Measurements from ENCODE around the gene SNX10. TPM values are rescaled to one million over a fixed set of nuclear protein-coding genes. Genes with fewer than 3 reads are reported as not detected.

Gene SNX10
- polyA plus RNA-seq, 3 donors, result 68.0 to 250 (median 219) TPM

DNA sequence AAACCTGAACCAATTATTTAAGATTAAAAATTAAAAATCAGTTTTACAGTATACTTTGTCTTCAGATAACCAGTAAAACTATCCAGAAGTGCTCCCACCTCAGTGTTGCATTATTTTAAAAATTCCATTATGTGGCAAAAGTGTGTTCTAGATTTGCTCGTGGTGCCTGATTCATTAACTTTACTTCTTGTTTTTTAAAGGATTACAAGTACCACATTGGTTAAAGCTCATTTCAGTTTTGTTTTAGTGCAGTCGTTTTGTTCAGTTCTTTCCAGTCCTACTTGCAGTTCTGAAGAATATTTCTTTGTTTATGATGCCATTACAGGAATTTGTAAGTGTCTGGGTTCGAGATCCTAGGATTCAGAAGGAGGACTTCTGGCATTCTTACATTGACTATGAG lies 69.0 kb downstream of the SNX10 start:
- Mint-ChIP-seq H3K27me3 (ENCODE audit: low read depth in 3 of 3) (no peaks in the 10 kb centered on the region), H3K4me3 (peak overlapping the region in 1 of 2 donors; percentile 59), H3K9me3 (no peaks in the 10 kb centered on the region), H3K36me3 (peaks cover 50 to 52% of the 10 kb centered on the region in 2 donors), H3K27ac (peak overlapping the region; percentile 83 to 96 (median 89)), H3K4me1 (peaks cover 40% of the 10 kb centered on the region)
- Histone ChIP-seq H3K4me1 (ENCODE audit: control insufficient read depth in 1 of 2, insufficient read depth in 2 of 2, low read length in 2 of 2) (peaks cover 20 to 28% of the 10 kb centered on the region in 2 donors), H4K20me1 (ENCODE audit: insufficient read depth, low read length) (peaks cover 51% of the 10 kb centered on the region), H3K9me3 (replicated peaks in 1 of 2; ENCODE audit: control insufficient read depth in 1 of 2, insufficient read depth in 1 of 2, low read length in 2 of 2) (no peaks in the 10 kb centered on the region), H3K4me3 (replicated peaks in 1 of 3; ENCODE audit: low read depth in 2 of 3, low read length in 3 of 3) (peak overlapping the region in 1 of 3 experiments; percentile 11), H3K36me3 (replicated peaks in 1 of 2; ENCODE audit: control insufficient read depth in 1 of 2, insufficient read depth in 2 of 2, low read length in 2 of 2) (peaks cover 14 to 71% of the 10 kb centered on the region in 2 donors), H3K4me2 (replicated peaks; ENCODE audit: extremely low read depth, low read length, poor library complexity, severe bottlenecking) (peak overlapping the region; percentile 32), H3K9ac (ENCODE audit: insufficient read depth, low read length, poor library complexity, severe bottlenecking) (no peak overlapping the region), H3K27ac (ENCODE audit: low read depth in 1 of 2, low read length in 2 of 2) (peak overlapping the region; percentile 81 to 86), H2AFZ (ENCODE audit: insufficient read depth, low read depth, low read length, poor library complexity, severe bottlenecking) (no peak overlapping the region), H3K27me3 (ENCODE audit: control insufficient read depth in 2 of 2, insufficient read depth in 2 of 2, low read length in 2 of 2) (no peaks in the 10 kb centered on the region), H3K79me2 (ENCODE audit: insufficient read depth, low read length) (peaks cover 38% of the 10 kb centered on the region)
- intact Hi-C loops (cut with micrococcal nuclease), result loop anchor here (5.0 to 10.0 kb wide), 4 partner anchors 68 to 504 kb away; partner anchors contain the start of genes CBX3 (in 1 of the 2), HNRNPA2B1 (in 1 of the 2), SKAP2 (in 1 of the 2) and SNX10 (in 1 of the 2)
- TF ChIP-seq, protein P1, sequence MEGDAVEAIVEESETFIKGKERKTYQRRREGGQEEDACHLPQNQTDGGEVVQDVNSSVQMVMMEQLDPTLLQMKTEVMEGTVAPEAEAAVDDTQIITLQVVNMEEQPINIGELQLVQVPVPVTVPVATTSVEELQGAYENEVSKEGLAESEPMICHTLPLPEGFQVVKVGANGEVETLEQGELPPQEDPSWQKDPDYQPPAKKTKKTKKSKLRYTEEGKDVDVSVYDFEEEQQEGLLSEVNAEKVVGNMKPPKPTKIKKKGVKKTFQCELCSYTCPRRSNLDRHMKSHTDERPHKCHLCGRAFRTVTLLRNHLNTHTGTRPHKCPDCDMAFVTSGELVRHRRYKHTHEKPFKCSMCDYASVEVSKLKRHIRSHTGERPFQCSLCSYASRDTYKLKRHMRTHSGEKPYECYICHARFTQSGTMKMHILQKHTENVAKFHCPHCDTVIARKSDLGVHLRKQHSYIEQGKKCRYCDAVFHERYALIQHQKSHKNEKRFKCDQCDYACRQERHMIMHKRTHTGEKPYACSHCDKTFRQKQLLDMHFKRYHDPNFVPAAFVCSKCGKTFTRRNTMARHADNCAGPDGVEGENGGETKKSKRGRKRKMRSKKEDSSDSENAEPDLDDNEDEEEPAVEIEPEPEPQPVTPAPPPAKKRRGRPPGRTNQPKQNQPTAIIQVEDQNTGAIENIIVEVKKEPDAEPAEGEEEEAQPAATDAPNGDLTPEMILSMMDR (IDR thresholded peaks at IDR 0.05), result no peak
- DNase-seq, result peak; percentile 67 to 93 (median 84)
- 17% methylated on average over 1 of the region's 3 CpGs for WGBS (ENCODE audit: insufficient coverage)

DNA sequence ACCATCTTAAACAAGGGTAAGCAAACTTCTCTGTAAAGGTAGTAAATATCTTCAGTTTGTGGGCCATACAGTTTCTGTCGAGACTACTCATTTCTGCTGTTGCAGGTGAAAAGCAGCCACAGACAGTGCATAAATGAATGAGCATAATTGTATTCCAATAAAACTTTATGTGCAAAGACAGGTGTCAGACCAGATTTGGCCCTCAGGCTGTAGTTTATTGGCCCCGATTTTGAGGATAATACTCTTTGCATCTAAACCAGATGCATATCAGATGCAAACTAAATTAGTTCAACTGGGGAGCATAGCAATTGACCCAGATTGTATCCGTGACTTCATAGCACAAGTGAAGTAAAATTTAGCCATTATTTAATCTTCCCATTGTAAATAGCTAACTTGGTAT lies 70.0 kb downstream of the SNX10 start:
- H3K27me3 Mint-ChIP-seq (ENCODE audit: low read depth in 3 of 3), result no peaks in the 10 kb centered on the region
- 90% methylated on average over 2 of the region's 3 CpGs for WGBS (ENCODE audit: insufficient coverage)
- no peak overlapping the region for H3K27ac ChIP-seq (ENCODE audit: low read depth in 1 of 2, low read length in 2 of 2)
- no peak overlapping the region for H2AFZ ChIP-seq (ENCODE audit: insufficient read depth, low read depth, low read length, poor library complexity, severe bottlenecking)
- H3K36me3 Mint-ChIP-seq, result peaks cover 55 to 56% of the 10 kb centered on the region in 2 donors
- intact Hi-C loops (cut with micrococcal nuclease), result loop anchor here (5.0 to 10.0 kb wide), 4 partner anchors 69 to 503 kb away; partner anchors contain the start of genes CBX3 (in 1 of the 2), HNRNPA2B1 (in 1 of the 2), SKAP2 (in 1 of the 2) and SNX10 (in 1 of the 2)
- peaks cover 51% of the 10 kb centered on the region for H4K20me1 ChIP-seq (ENCODE audit: insufficient read depth, low read length)
- no peaks in the 10 kb centered on the region for H3K9me3 ChIP-seq (replicated peaks in 1 of 2; ENCODE audit: control insufficient read depth in 1 of 2, insufficient read depth in 1 of 2, low read length in 2 of 2)
- peaks cover 20 to 28% of the 10 kb centered on the region in 2 donors for H3K4me1 ChIP-seq (ENCODE audit: control insufficient read depth in 1 of 2, insufficient read depth in 2 of 2, low read length in 2 of 2)
- H3K27ac Mint-ChIP-seq, result no peak overlapping the region
- H3K27me3 ChIP-seq (ENCODE audit: control insufficient read depth in 2 of 2, insufficient read depth in 2 of 2, low read length in 2 of 2), result no peaks in the 10 kb centered on the region
- H3K9ac ChIP-seq (ENCODE audit: insufficient read depth, low read length, poor library complexity, severe bottlenecking), result no peak overlapping the region
- TF ChIP-seq, protein P1 (IDR thresholded peaks at IDR 0.05), result no peak
- peaks cover 28% of the 10 kb centered on the region for H3K79me2 ChIP-seq (ENCODE audit: insufficient read depth, low read length)
- peaks cover 20 to 71% of the 10 kb centered on the region in 2 donors for H3K36me3 ChIP-seq (replicated peaks in 1 of 2; ENCODE audit: control insufficient read depth in 1 of 2, insufficient read depth in 2 of 2, low read length in 2 of 2)
- no peak for DNase-seq
- H3K4me2 ChIP-seq (replicated peaks; ENCODE audit: extremely low read depth, low read length, poor library complexity, severe bottlenecking), result no peak overlapping the region
- no peak overlapping the region for H3K4me3 ChIP-seq (replicated peaks in 1 of 3; ENCODE audit: low read depth in 2 of 3, low read length in 3 of 3)
- peaks cover 38% of the 10 kb centered on the region for H3K4me1 Mint-ChIP-seq
- no peaks in the 10 kb centered on the region for H3K9me3 Mint-ChIP-seq
- no peak overlapping the region for H3K4me3 Mint-ChIP-seq
